ENCODE measurements around the gene IFRD2. TPM values are rescaled to one million over a fixed set of nuclear protein-coding genes. Genes with fewer than 3 reads are reported as not detected.

The IFRD2 gene
- total RNA-seq, 1 experiment from 2014 or later = 111 TPM

DNA sequence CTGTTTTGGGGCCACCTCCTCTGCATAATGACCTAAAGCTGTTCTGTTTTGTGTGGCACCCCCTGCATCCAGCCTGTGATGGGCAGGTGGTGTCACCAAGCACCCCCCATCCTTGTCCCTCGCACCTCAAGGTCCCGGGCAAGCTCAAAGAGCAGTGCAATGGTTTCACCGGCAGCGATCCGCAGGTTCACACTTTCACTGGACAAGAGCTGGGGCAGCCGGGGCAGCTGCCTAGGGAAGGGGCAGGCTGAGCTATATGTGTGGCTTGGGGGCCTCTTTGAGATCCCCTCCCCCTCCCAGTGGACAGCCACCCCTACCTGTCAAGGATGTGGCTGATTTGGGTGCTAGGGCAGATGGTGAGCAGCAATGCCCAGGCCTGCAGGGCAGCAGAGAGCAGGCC, 3.1 kb downstream of the IFRD2 start:
- H3K27me3 ChIP-seq (ENCODE audit: control insufficient read depth, insufficient read depth, low read length) = no peaks in the 10 kb centered on the region
- in situ Hi-C loops (cut with HindIII; ENCODE audit: low pct_unique_long_range_greater_than_20kb, low sequenced_read_pairs) = no loop called here
- H3K36me3 ChIP-seq (ENCODE audit: control insufficient read depth, insufficient read depth, low read length) = no peaks in the 10 kb centered on the region
- POLR2A ChIA-PET = no interaction called here
- no peak overlapping the region for H3K27ac ChIP-seq (ENCODE audit: low read length)
- ATAC-seq (no peak), DNase-seq (ENCODE audit: low read depth, low spot score) (no peak)
- H3K4me1 ChIP-seq (ENCODE audit: control insufficient read depth, insufficient read depth, low read length) = peaks cover 9% of the 10 kb centered on the region
- CTCF ChIA-PET = no interaction called here
- no TSS peak for BruUV-seq (replicated peaks)
- no peaks in the 10 kb centered on the region for H3K9me3 ChIP-seq (ENCODE audit: control insufficient read depth, insufficient read depth, low read depth, low read length)
- no peak for TF ChIP-seq SIN3A (IDR thresholded peaks at IDR 0.05; ENCODE audit: borderline replicate concordance, insufficient read depth, low read depth, low read length)
- TF ChIP-seq, protein P1, sequence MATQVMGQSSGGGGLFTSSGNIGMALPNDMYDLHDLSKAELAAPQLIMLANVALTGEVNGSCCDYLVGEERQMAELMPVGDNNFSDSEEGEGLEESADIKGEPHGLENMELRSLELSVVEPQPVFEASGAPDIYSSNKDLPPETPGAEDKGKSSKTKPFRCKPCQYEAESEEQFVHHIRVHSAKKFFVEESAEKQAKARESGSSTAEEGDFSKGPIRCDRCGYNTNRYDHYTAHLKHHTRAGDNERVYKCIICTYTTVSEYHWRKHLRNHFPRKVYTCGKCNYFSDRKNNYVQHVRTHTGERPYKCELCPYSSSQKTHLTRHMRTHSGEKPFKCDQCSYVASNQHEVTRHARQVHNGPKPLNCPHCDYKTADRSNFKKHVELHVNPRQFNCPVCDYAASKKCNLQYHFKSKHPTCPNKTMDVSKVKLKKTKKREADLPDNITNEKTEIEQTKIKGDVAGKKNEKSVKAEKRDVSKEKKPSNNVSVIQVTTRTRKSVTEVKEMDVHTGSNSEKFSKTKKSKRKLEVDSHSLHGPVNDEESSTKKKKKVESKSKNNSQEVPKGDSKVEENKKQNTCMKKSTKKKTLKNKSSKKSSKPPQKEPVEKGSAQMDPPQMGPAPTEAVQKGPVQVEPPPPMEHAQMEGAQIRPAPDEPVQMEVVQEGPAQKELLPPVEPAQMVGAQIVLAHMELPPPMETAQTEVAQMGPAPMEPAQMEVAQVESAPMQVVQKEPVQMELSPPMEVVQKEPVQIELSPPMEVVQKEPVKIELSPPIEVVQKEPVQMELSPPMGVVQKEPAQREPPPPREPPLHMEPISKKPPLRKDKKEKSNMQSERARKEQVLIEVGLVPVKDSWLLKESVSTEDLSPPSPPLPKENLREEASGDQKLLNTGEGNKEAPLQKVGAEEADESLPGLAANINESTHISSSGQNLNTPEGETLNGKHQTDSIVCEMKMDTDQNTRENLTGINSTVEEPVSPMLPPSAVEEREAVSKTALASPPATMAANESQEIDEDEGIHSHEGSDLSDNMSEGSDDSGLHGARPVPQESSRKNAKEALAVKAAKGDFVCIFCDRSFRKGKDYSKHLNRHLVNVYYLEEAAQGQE (IDR thresholded peaks at IDR 0.05; ENCODE audit: insufficient read depth in 1 of 2, low read depth in 2 of 2, low read length in 1 of 2) = no peak
- TF ChIP-seq TCF7L2 (IDR thresholded peaks at IDR 0.05; ENCODE audit: low read depth, low read length) = no peak
- no peak for TF ChIP-seq POLR2AphosphoS5 (IDR thresholded peaks at IDR 0.05; ENCODE audit: low read depth, low read length)
- TF ChIP-seq, protein P2, sequence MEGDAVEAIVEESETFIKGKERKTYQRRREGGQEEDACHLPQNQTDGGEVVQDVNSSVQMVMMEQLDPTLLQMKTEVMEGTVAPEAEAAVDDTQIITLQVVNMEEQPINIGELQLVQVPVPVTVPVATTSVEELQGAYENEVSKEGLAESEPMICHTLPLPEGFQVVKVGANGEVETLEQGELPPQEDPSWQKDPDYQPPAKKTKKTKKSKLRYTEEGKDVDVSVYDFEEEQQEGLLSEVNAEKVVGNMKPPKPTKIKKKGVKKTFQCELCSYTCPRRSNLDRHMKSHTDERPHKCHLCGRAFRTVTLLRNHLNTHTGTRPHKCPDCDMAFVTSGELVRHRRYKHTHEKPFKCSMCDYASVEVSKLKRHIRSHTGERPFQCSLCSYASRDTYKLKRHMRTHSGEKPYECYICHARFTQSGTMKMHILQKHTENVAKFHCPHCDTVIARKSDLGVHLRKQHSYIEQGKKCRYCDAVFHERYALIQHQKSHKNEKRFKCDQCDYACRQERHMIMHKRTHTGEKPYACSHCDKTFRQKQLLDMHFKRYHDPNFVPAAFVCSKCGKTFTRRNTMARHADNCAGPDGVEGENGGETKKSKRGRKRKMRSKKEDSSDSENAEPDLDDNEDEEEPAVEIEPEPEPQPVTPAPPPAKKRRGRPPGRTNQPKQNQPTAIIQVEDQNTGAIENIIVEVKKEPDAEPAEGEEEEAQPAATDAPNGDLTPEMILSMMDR (IDR thresholded peaks at IDR 0.05) = no peak
- no peak overlapping the region for H3K4me3 ChIP-seq (ENCODE audit: low read depth in 2 of 2, low read length in 2 of 2)
- intact Hi-C loops (cut with micrococcal nuclease; ENCODE audit: unreplicated experiment) = no loop called here

DNA sequence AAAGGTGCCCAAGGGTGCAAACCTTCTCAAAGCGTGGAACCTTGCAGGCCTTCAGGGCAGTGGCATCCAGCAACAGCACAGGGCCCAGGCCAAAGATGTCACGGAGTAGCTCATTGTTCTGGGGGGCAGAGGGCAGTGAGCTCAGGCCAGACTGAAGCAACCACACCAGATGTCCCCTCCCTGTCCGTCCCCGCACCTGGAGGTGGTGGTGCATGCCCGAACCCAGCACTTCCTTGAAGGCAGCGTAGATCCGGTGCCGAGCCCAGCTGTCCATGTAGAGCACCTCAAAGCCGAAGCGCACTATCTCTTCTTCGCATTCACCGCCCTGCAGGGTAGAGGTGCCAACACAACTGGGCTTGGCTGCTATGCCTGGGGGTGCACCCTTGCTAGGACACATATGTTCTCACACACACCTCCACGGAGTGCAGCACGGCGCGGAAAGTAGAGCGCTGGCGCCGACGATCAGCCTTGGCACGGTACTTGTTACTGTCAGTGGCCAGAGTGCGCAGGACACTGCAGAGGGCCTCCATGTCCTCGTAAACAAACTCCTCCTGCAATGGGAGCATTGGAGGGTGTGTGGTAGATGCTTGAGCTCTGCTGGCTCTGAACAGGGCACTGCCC, 3.7 kb downstream of the IFRD2 start:
- no peak for ATAC-seq
- no peaks in the 10 kb centered on the region for H3K9me3 ChIP-seq (ENCODE audit: control insufficient read depth, insufficient read depth, low read depth, low read length)
- H3K4me3 ChIP-seq (ENCODE audit: low read depth in 2 of 2, low read length in 2 of 2) = no peak overlapping the region
- in situ Hi-C loops (cut with HindIII; ENCODE audit: low pct_unique_long_range_greater_than_20kb, low sequenced_read_pairs) (no loop called here), intact Hi-C loops (cut with micrococcal nuclease; ENCODE audit: unreplicated experiment) (no loop called here)
- no peak overlapping the region for H3K27ac ChIP-seq (ENCODE audit: low read length)
- H3K36me3 ChIP-seq (ENCODE audit: control insufficient read depth, insufficient read depth, low read length) = no peaks in the 10 kb centered on the region
- no peak for DNase-seq (ENCODE audit: low read depth, low spot score)
- no TSS peak for BruUV-seq (replicated peaks)
- TF ChIP-seq SIN3A (IDR thresholded peaks at IDR 0.05; ENCODE audit: borderline replicate concordance, insufficient read depth, low read depth, low read length) (no peak), POLR2AphosphoS5 (IDR thresholded peaks at IDR 0.05; ENCODE audit: low read depth, low read length) (no peak), TCF7L2 (IDR thresholded peaks at IDR 0.05; ENCODE audit: low read depth, low read length) (no peak)
- TF ChIP-seq, protein P2 (IDR thresholded peaks at IDR 0.05) = no peak
- TF ChIP-seq, protein P1 (IDR thresholded peaks at IDR 0.05; ENCODE audit: insufficient read depth in 1 of 2, low read depth in 2 of 2, low read length in 1 of 2) = no peak
- H3K4me1 ChIP-seq (ENCODE audit: control insufficient read depth, insufficient read depth, low read length) = peaks cover 9% of the 10 kb centered on the region
- H3K27me3 ChIP-seq (ENCODE audit: control insufficient read depth, insufficient read depth, low read length) = no peaks in the 10 kb centered on the region
- POLR2A ChIA-PET = no interaction called here
- CTCF ChIA-PET = no interaction called here

Data from Panc1 (cell line).